Endothelial cell of umbilical vein (primary cell): ENCODE data around the gene SPACA9. TPM values are rescaled to one million over a fixed set of nuclear protein-coding genes. Genes with fewer than 3 reads are reported as not detected.

Experiments
- BruUV-seq: library from RNA; stranded (reverse); fragments of 400-500 nt; replicated peaks from 2 replicates; lab custom pipeline; 2021; lab: Mats Ljungman, UMichigan
- CTCF ChIA-PET: fragments of 300-600, 350-600 bp; sonication (Branson Sonifier 250); formaldehyde crosslinking; loops from one replicate; lab custom pipeline; 2021; ENCODE audit warnings: antibody characterized with exemption, inconsistent platforms; lab: Charles Lee
- POLR2A ChIA-PET: fragments of 300-600, 350-600 bp; sonication (Branson Sonifier 250); formaldehyde crosslinking; loops from one replicate; lab custom pipeline; 2021; ENCODE audit warnings: antibody characterized with exemption, inconsistent platforms; lab: Charles Lee
- DNase-seq: peaks from one replicate; pipeline ENCODE4 v3.0.0-alpha.2; 2011; ENCODE audit warnings: low read depth, low spot score
- FAIRE-seq: peaks from 2 replicates; lab custom pipeline; 2011; peaks lifted over from hg19 to GRCh38; lab: Jason Lieb, UNC
- H2AFZ ChIP-seq: 2 replicates; pipeline ENCODE4 v1.6.0; 2012; ENCODE audit warnings: low read depth, low read length, control low read depth, inconsistent platforms
- H3K27ac ChIP-seq: 2 replicates; pipeline ENCODE4 v1.5.1; 2011; ENCODE audit warnings: low read depth, mild to moderate bottlenecking, control low read depth, low read length, moderate library complexity; ENCODE audit not compliant: insufficient read depth
- H3K27me3 ChIP-seq, 2 experiments: 2 replicates each; pipeline versions ENCODE4 v1.6.0 to v1.6.1; 2011; ENCODE audit warnings: low read length in 2 of 2, mixed read lengths in 1 of 2; ENCODE audit not compliant: control insufficient read depth in 2 of 2, insufficient read depth in 2 of 2
- H3K36me3 ChIP-seq, 2 experiments: 2 replicates in 1 of 2; 3 replicates in 1 of 2; pipeline ENCODE4 v1.5.1; 2011; ENCODE audit warnings: low read length in 2 of 2, mild to moderate bottlenecking in 1 of 2, moderate library complexity in 1 of 2; ENCODE audit not compliant: control insufficient read depth in 2 of 2, insufficient read depth in 2 of 2; ENCODE audit errors: extremely low read depth in 1 of 2
- H3K4me1 ChIP-seq: 3 replicates; pipeline ENCODE4 v1.5.1; 2011; ENCODE audit warnings: mild to moderate bottlenecking, low read length; ENCODE audit not compliant: control insufficient read depth, insufficient read depth; ENCODE audit errors: extremely low read depth
- H3K4me2 ChIP-seq: 2 replicates; pipeline ENCODE4 v1.6.1; 2011; ENCODE audit warnings: low read length, control low read depth, mixed read lengths; ENCODE audit not compliant: insufficient read depth
- H3K4me3 ChIP-seq, 3 experiments: fragments of 200-600 bp in 1 of 3; sonication (generic), shearing (Covaris generic) in 1 of 3; replicated peaks in 1 of 3; 2 replicates each; pipeline ENCODE4 v1.5.1; 2011 to 2016; ENCODE audit warnings: control low read depth in 3 of 3, low read length in 3 of 3, mild to moderate bottlenecking in 2 of 3, inconsistent platforms in 1 of 3, low read depth in 1 of 3, moderate library complexity in 1 of 3; ENCODE audit not compliant: insufficient read depth in 1 of 3
- H3K79me2 ChIP-seq: 2 replicates; pipeline ENCODE4 v1.6.0; 2012; ENCODE audit warnings: low read length, inconsistent platforms; ENCODE audit not compliant: control insufficient read depth, insufficient read depth
- H3K9ac ChIP-seq: replicated peaks from 2 replicates; pipeline ENCODE3; 2011; ENCODE audit warnings: low read length, control low read depth; ENCODE audit not compliant: insufficient read depth; ENCODE audit errors: extremely low read depth
- H3K9me1 ChIP-seq: replicated peaks from 3 replicates; pipeline ENCODE4 v1.6.0; 2011; ENCODE audit warnings: mild to moderate bottlenecking, low read length; ENCODE audit not compliant: control insufficient read depth, insufficient read depth; ENCODE audit errors: extremely low read depth
- H3K9me3 ChIP-seq: replicated peaks from 2 replicates; pipeline ENCODE4 v1.5.1; 2012; ENCODE audit warnings: low read length, inconsistent platforms; ENCODE audit not compliant: control insufficient read depth, insufficient read depth
- H4K20me1 ChIP-seq: replicated peaks from 2 replicates; pipeline ENCODE3; 2011; ENCODE audit warnings: mild to moderate bottlenecking, low read length; ENCODE audit not compliant: control insufficient read depth, insufficient read depth; ENCODE audit errors: extremely low read depth
- JUN ChIP-seq: IDR thresholded peaks from 2 replicates; pipeline ENCODE4 v1.6.1; 2011; ENCODE audit warnings: borderline replicate concordance, low read depth; ENCODE audit not compliant: insufficient read length, insufficient read depth
- dilution Hi-C: fragments of 300-500 bp; cut with MboI; formaldehyde crosslinking; loops from one replicate; pipeline ENCODE4 v1.15.0; 2019; ENCODE audit warnings: low sequenced_read_pairs; ENCODE audit not compliant: extremely low pct_ligation_motif_present
- intact Hi-C: fragments of 100-400 bp; cut with micrococcal nuclease; formaldehyde crosslinking; loops from one replicate; pipeline ENCODE4 v1.10.0; 2022
- polyA plus RNA-seq, 4 experiments: library from polyadenylated mRNA; depleted of rRNA in 3 of 4; stranded (reverse) in 3 of 4; unstranded in 1 of 4; fragments of >200 nt; gene quantifications; 2 replicates each; pipeline versions ENCODE4 v1.2.1 to v1.2.3, GENCODE V29; 2011 to 2012; ENCODE audit warnings: missing spikeins in 1 of 4
- total RNA-seq: library from RNA; stranded (reverse); gene quantifications from 2 replicates; pipeline ENCODE4 v1.2.3, GENCODE V29; 2021

The SPACA9 gene
- total and polyA plus RNA-seq, 2 donors (not counting 3 experiments of a cell fraction or from before 2014, with no cell fraction given), result 2.6 to 3.6 TPM

- Histone ChIP-seq H3K36me3 (no peaks in the 10 kb centered on the region), H3K27ac (no peak overlapping the region), H3K4me1 (peaks cover 17% of the 10 kb centered on the region), H3K9ac (no peak overlapping the region), H4K20me1 (no peaks in the 10 kb centered on the region), H3K79me2 (peaks cover 67% of the 10 kb centered on the region), H3K9me3 (no peaks in the 10 kb centered on the region), H3K27me3 (no peaks in the 10 kb centered on the region), H2AFZ (no peak overlapping the region), H3K4me3 (no peak overlapping the region), H3K9me1 (no peaks in the 10 kb centered on the region), H3K4me2 (no peak overlapping the region)
- dilution Hi-C loops, result no loop called here
- TF ChIP-seq JUN, result no peak
- ChIA-PET CTCF (no interaction called here), POLR2A (no interaction called here)
- no peak for FAIRE-seq
- DNase-seq, result no peak
- BruUV-seq, result no TSS peak
- intact Hi-C loops, result no loop called here
These were observed 60.5 kb downstream of the SPACA9 start for GRCh38 chr9:132939169-132939568.

Other genes with a start within 250 kb of the SPACA9 start
- 16.3 and 16.4 TPM in 2 replicates for gene DDX31, start 208.9 kb upstream of the SPACA9 start, total RNA-seq
- gene DDX31, start 208.9 kb upstream of the SPACA9 start, polyA plus RNA-seq, result 6.6 and 8.0 TPM in 2 replicates
- 17.7 and 19.2 TPM in 2 replicates for gene GTF3C4, start 208.4 kb upstream of the SPACA9 start, total RNA-seq
- gene GTF3C4, start 208.4 kb upstream of the SPACA9 start, polyA plus RNA-seq, result 2.5 and 3.3 TPM in 2 replicates
- 0.32 TPM in 1 of 2 replicates, not detected in the other for gene AK8, start 614 bp upstream of the SPACA9 start, total RNA-seq
- 0.05 and 0.06 TPM in 2 replicates for gene AK8, start 614 bp upstream of the SPACA9 start, polyA plus RNA-seq
- 47.6 and 51.2 TPM in 2 replicates for gene TSC1, start 65.7 kb downstream of the SPACA9 start, total RNA-seq
- 43.9 and 45.3 TPM in 2 replicates for gene TSC1, start 65.7 kb downstream of the SPACA9 start, polyA plus RNA-seq
- gene GFI1B, start 99.8 kb downstream of the SPACA9 start, total RNA-seq, result not detected in 2 replicates
- gene GFI1B, start 99.8 kb downstream of the SPACA9 start, polyA plus RNA-seq, result 0.04 TPM in 1 of 2 replicates, not detected in the other
- 65.6 and 66.6 TPM in 2 replicates for gene GTF3C5, start 152.1 kb downstream of the SPACA9 start, total RNA-seq
- 72.9 and 73.8 TPM in 2 replicates for gene GTF3C5, start 152.1 kb downstream of the SPACA9 start, polyA plus RNA-seq
- gene CEL, start 183.1 kb downstream of the SPACA9 start, total RNA-seq, result 1.1 and 1.9 TPM in 2 replicates
- 0.81 and 0.92 TPM in 2 replicates for gene CEL, start 183.1 kb downstream of the SPACA9 start, polyA plus RNA-seq
- 41.4 and 43.1 TPM in 2 replicates for gene RALGDS, start 242.3 kb downstream of the SPACA9 start, total RNA-seq
- 60.0 and 72.2 TPM in 2 replicates for gene RALGDS, start 242.3 kb downstream of the SPACA9 start, polyA plus RNA-seq